ENCODE results near the gene PCOLCE2. TPM values are rescaled to one million over a fixed set of nuclear protein-coding genes. Genes with fewer than 3 reads are reported as not detected.
A peak's percentile ranks its signal among the peaks of the same experiment; 100 is the strongest.

The PCOLCE2 gene, protein sequence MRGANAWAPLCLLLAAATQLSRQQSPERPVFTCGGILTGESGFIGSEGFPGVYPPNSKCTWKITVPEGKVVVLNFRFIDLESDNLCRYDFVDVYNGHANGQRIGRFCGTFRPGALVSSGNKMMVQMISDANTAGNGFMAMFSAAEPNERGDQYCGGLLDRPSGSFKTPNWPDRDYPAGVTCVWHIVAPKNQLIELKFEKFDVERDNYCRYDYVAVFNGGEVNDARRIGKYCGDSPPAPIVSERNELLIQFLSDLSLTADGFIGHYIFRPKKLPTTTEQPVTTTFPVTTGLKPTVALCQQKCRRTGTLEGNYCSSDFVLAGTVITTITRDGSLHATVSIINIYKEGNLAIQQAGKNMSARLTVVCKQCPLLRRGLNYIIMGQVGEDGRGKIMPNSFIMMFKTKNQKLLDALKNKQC
- total RNA-seq (2021; fragmentation: NEBNext Ultra II Directional; extraction: Animal tissue kit (Norgen Biotek cat#: 25700)), result 11.6 and 12.6 TPM in 2 replicates
- polyA plus RNA-seq (2011; rRNA removed), result 9.4 and 11.1 TPM in 2 replicates
- 12.1 TPM for polyA plus RNA-seq (2011; cell fraction: cytosol; rRNA removed)
- polyA plus RNA-seq (2011; cell fraction: nucleus; rRNA removed), result 19.0 TPM
- 10.8 to 18.7 TPM (median 12.4 TPM) in 4 replicates for polyA plus RNA-seq (2012, experiment 1 of 2)
- 4.8 TPM for polyA plus RNA-seq (2012, experiment 2 of 2)
- polyA plus RNA-seq (2013, experiment 1 of 2), result 11.2 TPM
- polyA plus RNA-seq (2013, experiment 2 of 2), result 11.5 TPM
- polyA minus RNA-seq (2011; rRNA and poly(A)+ RNA removed), result 19.1 and 25.5 TPM in 2 replicates
- 11.7 TPM for polyA minus RNA-seq (2011; cell fraction: cytosol; rRNA and poly(A)+ RNA removed)
- polyA minus RNA-seq (2011; cell fraction: nucleus; rRNA and poly(A)+ RNA removed), result 28.9 TPM
- long read RNA-seq, experiment 1, partial matches to known transcripts, result 2 of 7 reads
- long read RNA-seq, experiment 1, other reads (novel, unspliced or antisense), result 4 of 7 reads
- long read RNA-seq, experiment 2, partial matches to known transcripts, result 1 of 1 reads
- long read RNA-seq, experiment 2, other reads (novel, unspliced or antisense), result 0 of 1 reads

DNA sequence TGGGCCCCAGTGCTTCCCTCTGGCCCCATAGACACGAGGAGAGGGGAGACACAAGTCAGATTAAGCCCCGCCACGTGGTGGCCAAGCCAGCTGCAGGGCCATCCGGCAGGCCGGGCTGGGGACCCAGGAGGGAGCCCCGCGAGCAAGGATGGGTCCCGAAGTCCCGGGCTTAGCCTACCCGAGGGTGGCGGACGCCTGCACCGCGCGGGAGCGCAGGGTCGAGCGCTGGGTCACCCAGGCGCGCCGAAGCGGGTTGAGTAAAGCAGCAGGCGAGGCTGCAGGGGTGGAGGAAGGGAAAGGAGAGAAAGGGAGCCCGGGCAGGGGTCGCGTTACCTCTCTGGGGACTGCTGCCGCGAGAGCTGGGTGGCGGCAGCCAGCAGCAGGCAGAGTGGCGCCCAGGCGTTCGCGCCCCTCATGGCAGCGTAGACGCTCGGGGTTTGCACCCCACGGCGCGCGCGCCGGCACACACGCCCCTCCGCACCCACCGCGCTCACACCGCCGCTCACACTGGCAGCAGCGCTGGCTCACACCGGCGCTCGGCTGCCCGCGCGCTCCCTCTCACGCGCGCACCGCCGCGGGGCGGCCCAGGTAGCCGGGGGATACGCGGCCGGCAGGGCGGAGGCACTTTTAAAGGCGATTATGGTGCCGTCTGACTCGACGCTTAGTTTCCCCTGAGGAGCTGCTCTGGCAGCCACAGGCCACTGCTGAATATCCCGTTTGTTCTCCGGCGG is at the start of gene PCOLCE2:
Gene PCOLCE2, minus strand, starts transcription at position 603 of the 731 bp plus-strand sequence. Its CDS starts 187 bp downstream, at position 416.
- peak within 1 kb of the TSS; percentile 44; the same call in 1 of the 2 replicates for H2BK5ac ChIP-seq (ENCODE audit: low read depth, low read length)
- peak within 1 kb of the TSS; percentile 25 for H4K5ac ChIP-seq (ENCODE audit: insufficient read length, low read depth, low read length)
- no peak within 1 kb of the TSS for H2BK20ac ChIP-seq (ENCODE audit: low read length)
- peak within 1 kb of the TSS; percentile 47 to 71 (median 64) for H3K4me3 ChIP-seq (ENCODE audit: extremely low read depth in 1 of 4, insufficient read depth in 2 of 4, low read depth in 3 of 4, low read length in 4 of 4)
- 2% methylated on average over 59 of the region's 74 CpGs; no CpG with 5 or more reads in 1 of the 2 experiments for WGBS, 2 experiments (ENCODE audit: extremely low coverage in 1 of 2, insufficient coverage in 1 of 2, insufficient read length in 1 of 2, insufficient replicate concordance in 2 of 2, low coverage in 1 of 2, low lambda C conversion rate in 2 of 2, missing lambda C conversion rate in 1 of 2)
- H2AFZ ChIP-seq (ENCODE audit: low read length), result peak within 1 kb of the TSS; percentile 5
- H2BK120ac ChIP-seq (replicated peaks; ENCODE audit: low read depth, low read length), result no peak within 1 kb of the TSS
- H3K79me2 ChIP-seq (ENCODE audit: control insufficient read depth in 1 of 2, insufficient read depth in 2 of 2, low read length in 2 of 2), result no peaks in the 10 kb centered on the region
- peak within 1 kb of the TSS; percentile 94 for H4K8ac ChIP-seq (ENCODE audit: extremely low read depth, insufficient read depth, low read length)
- H3K79me1 ChIP-seq (ENCODE audit: low read depth, low read length), result no peaks in the 10 kb centered on the region
- peak within 1 kb of the TSS; percentile 70 to 78 (median 73) for H3K9ac ChIP-seq (replicated peaks in 1 of 4; ENCODE audit: extremely low read depth in 1 of 4, low read depth in 3 of 4, low read length in 3 of 4)
- H3K14ac ChIP-seq (ENCODE audit: insufficient read length), result no peak within 1 kb of the TSS
- no peak within 1 kb of the TSS for H4K91ac ChIP-seq (replicated peaks; ENCODE audit: insufficient read length, low read length)
- no peak within 1 kb of the TSS for H3K4ac ChIP-seq (replicated peaks; ENCODE audit: insufficient read length, low read depth, low read length)
- H2BK15ac ChIP-seq (ENCODE audit: low read length), result no peak within 1 kb of the TSS; the same call in 1 of the 2 replicates
- ChIA-PET CTCF (ENCODE audit: partially characterized antibody) (interaction anchor here (1.1 to 2.0 kb wide), 6 partner anchors 24 to 93 kb away, joined by 3 to 5 read pairs (median 4); no protein-coding TSS in a partner anchor), POLR2A (ENCODE audit: partially characterized antibody) (interaction anchor here (0.7 to 2.7 kb wide), 11 partner anchors 9 to 99 kb away, joined by 3 to 14 read pairs (median 5); partner anchors contain the start of gene PAQR9)
- no peaks in the 10 kb centered on the region for H4K20me1 ChIP-seq (replicated peaks in 1 of 2; ENCODE audit: control insufficient read depth in 1 of 2, insufficient read depth in 2 of 2, low read length in 2 of 2)
- H3K23me2 ChIP-seq (ENCODE audit: low read depth, low read length), result peaks cover 12% of the 10 kb centered on the region; the same call in 1 of the 2 replicates
- H3K27ac ChIP-seq (ENCODE audit: low read depth, low read length), result no peak within 1 kb of the TSS
- peaks cover 0 to 8% (median 5%) of the 10 kb centered on the region in 4 experiments; a peak in 5 of 7 replicates for H3K27me3 ChIP-seq (replicated peaks in 1 of 4; ENCODE audit: control insufficient read depth in 3 of 4, extremely low read depth in 1 of 4, insufficient read depth in 3 of 4, low read length in 3 of 4)
- no peak within 1 kb of the TSS for H3K23ac ChIP-seq (ENCODE audit: insufficient read length)
- DNase-seq (ENCODE audit: low read depth in 1 of 2, low spot score in 2 of 2) (peak in 1 of 2 experiments; percentile 86), FAIRE-seq (no peak)
- peak within 1 kb of the TSS; percentile 27; the same call in 1 of the 2 replicates for H2BK12ac ChIP-seq (ENCODE audit: low read depth, low read length)
- H3K4me2 ChIP-seq (ENCODE audit: insufficient read depth in 1 of 2, low read depth in 2 of 2, low read length in 2 of 2), result peak within 1 kb of the TSS; percentile 77 to 86
- H3K9me3 ChIP-seq (ENCODE audit: insufficient read depth in 2 of 2, low read depth in 1 of 2, low read length in 1 of 2), result no peaks in the 10 kb centered on the region
- no peak within 1 kb of the TSS for H2AK5ac ChIP-seq (ENCODE audit: low read depth, low read length)
- H3K4me1 ChIP-seq (replicated peaks in 1 of 4; ENCODE audit: control insufficient read depth in 3 of 4, insufficient read depth in 4 of 4, low read length in 3 of 4), result peaks cover 0 to 4% (median 2%) of the 10 kb centered on the region in 4 experiments; a peak in 3 of 7 replicates
- peak within 1 kb of the TSS; percentile 93 for H3K18ac ChIP-seq (ENCODE audit: extremely low read depth, low read length)
- H3K36me3 ChIP-seq (ENCODE audit: control insufficient read depth in 2 of 4, insufficient read depth in 4 of 4, low read length in 3 of 4), result no peaks in the 10 kb centered on the region; a peak in 1 of 8 replicates
- H3K56ac ChIP-seq (replicated peaks; ENCODE audit: insufficient read length, low read depth, low read length), result peak within 1 kb of the TSS; percentile 17
- TF ChIP-seq NANOG (IDR thresholded peaks at IDR 0.05; ENCODE audit: insufficient read depth, low read depth, low read length, poor library complexity, severe bottlenecking) (no peak), HDAC6 (IDR thresholded peaks at IDR 0.05; ENCODE audit: low read depth, low read length) (no peak), POLR2A (IDR thresholded peaks at IDR 0.05; ENCODE audit: control extremely low read depth in 1 of 2, low read depth in 2 of 2, low read length in 2 of 2) (peak; percentile 67 to 87), NRF1 (IDR thresholded peaks at IDR 0.05; ENCODE audit: low read depth, low read length) (no peak), SIX5 (IDR thresholded peaks at IDR 0.05; ENCODE audit: low read depth, low read length) (no peak), CEBPB (IDR thresholded peaks at IDR 0.05; ENCODE audit: low read depth, low read length) (no peak), BCL11A (IDR thresholded peaks at IDR 0.05; ENCODE audit: low read depth in 2 of 2, low read length in 2 of 2) (no peak), SP1 (IDR thresholded peaks at IDR 0.05; ENCODE audit: low read depth, low read length) (no peak)

Data from H1 (cell line).